Esophagus muscularis mucosa (tissue), 4 donors: ENCODE data around the gene COL25A1. TPM values are rescaled to one million over a fixed set of nuclear protein-coding genes. Genes with fewer than 3 reads are reported as not detected.

ENCODE experiments used
- DNase-seq: peaks from one replicate; pipeline ENCODE4 v3.0.0-alpha.2; 2017; ENCODE audit errors: extremely low spot score
- H3K27ac ChIP-seq, 4 donors: fragments of 200-600 bp; sonication (generic); replicated peaks in 1 of 4; 1 replicate in 3 of 4; 2 replicates in 1 of 4; pipeline ENCODE4 v1.5.1; 2016 to 2019; ENCODE audit warnings: mild to moderate bottlenecking in 1 of 4
- H3K27me3 ChIP-seq, 4 donors: fragments of 200-600 bp; sonication (generic); one replicate each; pipeline versions ENCODE4 v1.5.1 to v1.6.0; 2016 to 2019
- H3K36me3 ChIP-seq, 4 donors: fragments of 200-600 bp; sonication (generic); one replicate each; pipeline ENCODE4 v1.5.1; 2016 to 2019
- H3K4me1 ChIP-seq, 4 donors: fragments of 200-600 bp; sonication (generic); one replicate each; pipeline ENCODE4 v1.5.1; 2016 to 2019
- H3K4me3 ChIP-seq, 4 donors: fragments of 200-600 bp; sonication (generic); 1 replicate in 2 of 4; 2 replicates in 2 of 4; pipeline ENCODE4 v1.5.1; 2016 to 2019; ENCODE audit warnings: mild to moderate bottlenecking in 4 of 4, moderate library complexity in 1 of 4
- H3K9me3 ChIP-seq, 4 donors: fragments of 200-600 bp; sonication (generic); 1 replicate in 3 of 4; 2 replicates in 1 of 4; pipeline ENCODE4 v1.5.1; 2016 to 2019
- CTCF ChIP-seq, 3 experiments: fragments of 200-600 bp in 2 of 3; fragments of 450-650 bp in 1 of 3; sonication (generic) in 2 of 3; IDR thresholded peaks; one replicate each; pipeline ENCODE4 v1.5.1; 2017 to 2019; ENCODE audit warnings: antibody characterized with exemption in 3 of 3, mild to moderate bottlenecking in 2 of 3, moderate library complexity in 1 of 3
- EP300 ChIP-seq: sonication (generic); formaldehyde crosslinking; IDR thresholded peaks from one replicate; pipeline ENCODE4 v1.6.1; 2017; ENCODE audit warnings: antibody characterized with exemption
- POLR2A ChIP-seq: fragments of 450-650 bp; IDR thresholded peaks from one replicate; pipeline ENCODE4 v1.6.1; 2017; ENCODE audit warnings: antibody characterized with exemption, moderate library complexity, mild to moderate bottlenecking, low read depth
- POLR2AphosphoS5 ChIP-seq, 2 donors: sonication (generic); formaldehyde crosslinking; IDR thresholded peaks; one replicate each; pipeline ENCODE4 v1.6.1; 2017; ENCODE audit warnings: antibody characterized with exemption in 2 of 2
- WGBS: methylation state at CpG from one replicate; pipeline ENCODE4 v1.1.5; 2018; 5-methylcytosine and 5-hydroxymethylcytosine counted together
- intact Hi-C: fragments of 100-400 bp; cut with DNase I; formaldehyde crosslinking; loops from one replicate; pipeline ENCODE4 v1.15.1; 2023
- total RNA-seq, 4 donors: library from RNA; depleted of rRNA; stranded (reverse); fragments of >200 nt; gene quantifications; one replicate each; pipeline versions ENCODE4 v1.1.0 to v1.2.1, GENCODE V29; 2016

Gene COL25A1
- total RNA-seq, 4 donors from 2014 or later = 1.0 to 3.7 (median 2.0) TPM

DNA sequence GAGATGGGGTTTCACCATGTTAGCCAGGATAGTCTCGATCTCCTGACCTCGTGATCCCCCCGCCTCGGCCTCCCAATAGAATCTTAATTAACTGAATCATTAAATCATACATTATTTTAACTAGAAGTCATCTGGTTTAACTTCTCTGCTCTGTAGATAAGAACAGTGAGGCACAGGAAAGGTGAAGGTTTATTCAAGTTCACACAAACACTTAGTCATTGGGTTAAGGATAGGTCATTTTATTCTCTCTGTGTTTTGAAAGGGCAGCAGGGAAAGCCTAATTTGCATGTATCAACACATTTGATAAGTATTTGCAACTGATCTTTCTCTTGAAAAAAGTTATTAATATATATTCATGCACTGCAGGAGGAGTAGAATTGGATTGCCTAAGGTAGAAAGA, 538.5 kb downstream of the COL25A1 start:
- peaks cover 0 to 31% (median 0%) of the 10 kb centered on the region in 4 donors for H3K27me3 ChIP-seq
- no peaks in the 10 kb centered on the region for H3K9me3 ChIP-seq
- DNase-seq = no peak
- peaks cover 0 to 19% (median 13%) of the 10 kb centered on the region in 4 donors for H3K4me1 ChIP-seq
- WGBS = 96% methylated on average over 4 of the region's 4 CpGs
- H3K36me3 ChIP-seq = no peaks in the 10 kb centered on the region
- TF ChIP-seq POLR2AphosphoS5 (IDR thresholded peaks at IDR 0.05) = no peak
- no peak for TF ChIP-seq CTCF (IDR thresholded peaks at IDR 0.05)
- TF ChIP-seq POLR2A = no peak
- TF ChIP-seq EP300 = no peak
- intact Hi-C loops = no loop called here
- no peak overlapping the region for H3K27ac ChIP-seq
- no peak overlapping the region for H3K4me3 ChIP-seq

- no peak for DNase-seq
- Histone ChIP-seq H3K9me3 (no peaks in the 10 kb centered on the region), H3K27ac (no peak overlapping the region), H3K36me3 (no peaks in the 10 kb centered on the region), H3K4me3 (peak overlapping the region; percentile 53 to 62 (median 58)), H3K27me3 (peaks cover 0 to 38% (median 0%) of the 10 kb centered on the region in 4 donors), H3K4me1 (peaks cover 0 to 19% (median 13%) of the 10 kb centered on the region in 4 donors)
- TF ChIP-seq POLR2AphosphoS5 (IDR thresholded peaks at IDR 0.05) (no peak), EP300 (no peak), POLR2A (no peak), CTCF (IDR thresholded peaks at IDR 0.05) (no peak)
- 31% methylated on average over 11 of the region's 11 CpGs for WGBS
- intact Hi-C loops = no loop called here
Measured at GRCh38 chr4:108763226-108763593, 539.2 kb downstream of the COL25A1 start.

GRCh38 chr4:108762559-108763225, 539.8 kb downstream of the COL25A1 start, which contains the start of gene ETNPPL:
ETNPPL (minus strand) TSS chr4:108763053; CDS start chr4:108762898, 155 bp downstream.
- DNase-seq = no peak
- Histone ChIP-seq H3K27me3 (peaks cover 0 to 38% (median 0%) of the 10 kb centered on the region in 4 donors), H3K4me1 (peaks cover 0 to 19% (median 13%) of the 10 kb centered on the region in 4 donors), H3K4me3 (peak within 1 kb of the TSS; percentile 53 to 62 (median 58)), H3K9me3 (no peaks in the 10 kb centered on the region), H3K27ac (no peak within 1 kb of the TSS), H3K36me3 (no peaks in the 10 kb centered on the region)
- TF ChIP-seq POLR2AphosphoS5 (IDR thresholded peaks at IDR 0.05) = no peak
- TF ChIP-seq EP300 = no peak
- TF ChIP-seq POLR2A = no peak
- 0% methylated on average over 28 of the region's 61 CpGs for WGBS
- intact Hi-C loops = no loop called here

Other genes with a start within 250 kb of the COL25A1 start
- 10 to 100 TPM; 34.5 to 46.5 (median 37.0) TPM for gene SEC24B, start 131.2 kb upstream of the COL25A1 start, total RNA-seq